Colon (tissue), 2 donors: ENCODE measurements around the gene EIF2B5.
"Not testable (repeated sequence)": the region's sequence is repeated elsewhere in the genome, so short reads cannot be mapped to it uniquely, and the experiment has no call there.

Experiments used
- FAIRE-seq: peaks from 2 replicates; lab custom pipeline; 2012; peaks lifted over from hg19 to GRCh38; lab: Jason Lieb, UNC
- donor health status: control.
- donor health status: control.

The EIF2B5 gene

DNA sequence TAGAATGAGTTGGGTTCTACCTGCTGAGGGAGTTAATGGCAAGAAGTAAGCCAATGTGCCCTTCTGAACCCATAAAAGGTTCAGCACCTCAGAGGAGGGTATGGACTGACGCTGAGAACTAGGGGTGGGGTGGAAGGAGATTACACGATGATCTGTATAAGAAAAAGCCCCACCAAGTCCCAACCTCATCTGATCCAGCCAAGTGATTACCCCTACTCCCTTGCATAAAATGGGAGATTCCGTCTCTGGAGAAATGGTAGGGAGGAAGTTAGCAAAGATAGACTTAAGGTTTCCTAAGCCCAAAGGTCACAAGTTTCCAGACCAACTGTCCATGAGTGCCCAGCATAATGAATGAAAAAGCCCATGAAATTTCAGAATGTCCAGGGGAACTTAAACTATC is 12.9 kb downstream of the EIF2B5 start:
- no peak for FAIRE-seq

DNA sequence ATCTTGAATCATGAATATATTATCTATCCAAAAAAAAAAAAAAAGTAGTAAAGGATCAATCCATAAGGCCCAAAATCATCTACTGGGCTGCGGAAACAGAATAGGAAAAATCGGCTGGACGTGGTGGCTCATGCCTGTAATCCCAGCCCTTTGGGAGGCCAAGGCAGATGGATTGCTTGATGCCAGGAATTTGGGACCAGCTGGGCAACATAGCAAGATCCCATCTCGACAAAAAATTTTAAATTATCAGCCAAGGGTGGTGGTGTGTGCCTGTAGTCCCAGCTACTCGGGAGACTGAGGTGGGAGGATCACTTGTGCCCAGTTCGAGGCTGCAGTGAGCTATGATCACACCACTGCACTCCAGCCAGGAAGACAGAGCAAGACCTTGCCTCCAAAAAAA is 14.0 kb downstream of the EIF2B5 start:
- no peak for FAIRE-seq

DNA sequence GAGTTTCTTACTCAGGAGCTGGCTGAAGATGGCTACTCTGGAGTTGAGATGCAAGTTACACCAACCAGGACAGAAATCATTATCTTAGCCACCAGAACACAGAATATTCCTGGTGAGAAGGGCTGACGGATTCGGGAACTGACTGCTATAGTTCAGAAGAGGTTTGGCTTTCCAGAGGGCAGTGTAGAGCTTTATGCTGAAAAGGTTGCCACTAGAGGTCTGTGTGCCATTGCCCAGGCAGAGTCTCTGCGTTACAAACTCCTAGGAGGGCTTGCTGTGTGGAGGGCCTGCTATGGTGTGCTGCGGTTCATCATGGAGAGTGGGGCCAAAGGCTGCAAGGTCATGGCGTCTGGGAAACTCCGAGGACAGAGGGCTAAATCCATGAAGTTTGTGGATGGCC is 14.6 kb downstream of the EIF2B5 start:
- FAIRE-seq, result not testable (repeated sequence)

DNA sequence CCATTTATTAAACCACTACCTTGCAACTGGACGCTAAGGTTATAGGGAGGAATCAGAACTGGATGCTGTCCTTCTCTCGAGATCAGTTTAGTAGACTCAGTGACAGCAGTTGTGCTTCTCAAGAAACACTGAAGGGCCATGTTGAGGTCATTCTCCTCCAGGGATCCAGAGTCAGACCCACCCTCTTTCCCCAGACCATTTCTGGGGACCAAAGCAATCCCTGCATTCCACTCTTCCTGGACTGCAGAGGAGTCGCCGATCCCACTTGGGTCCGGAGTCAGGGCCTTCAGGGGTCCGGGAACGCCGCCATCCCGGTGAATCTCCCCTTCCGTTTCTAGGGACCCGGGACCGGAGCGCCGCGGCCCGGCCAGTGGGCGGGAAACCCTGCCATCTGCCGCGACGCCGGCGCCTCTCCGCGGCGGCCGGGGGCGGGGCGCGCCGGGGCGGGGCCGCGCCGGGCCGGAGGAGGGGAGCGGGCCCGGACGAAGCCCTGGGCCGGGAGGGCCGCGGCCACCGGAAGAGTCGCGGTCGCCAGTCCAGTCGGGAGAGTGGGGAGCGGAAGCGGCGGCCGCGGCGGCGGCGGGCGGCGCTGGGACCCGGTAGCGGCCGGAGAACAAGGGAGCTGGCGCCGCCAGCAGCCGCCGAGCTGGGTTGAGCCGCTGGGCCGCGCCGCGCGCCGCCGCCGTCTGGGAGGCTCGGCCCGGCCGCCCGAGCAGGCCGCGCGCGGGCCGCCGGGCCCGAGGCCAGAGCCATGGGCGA is 19.9 kb downstream of the EIF2B5 start, which contains the start of gene DVL3:
TSS of gene DVL3 (plus strand) at position 493 of the 759 bp plus-strand sequence. CDS start at position 752, 259 bp downstream.
- no peak for FAIRE-seq

DNA sequence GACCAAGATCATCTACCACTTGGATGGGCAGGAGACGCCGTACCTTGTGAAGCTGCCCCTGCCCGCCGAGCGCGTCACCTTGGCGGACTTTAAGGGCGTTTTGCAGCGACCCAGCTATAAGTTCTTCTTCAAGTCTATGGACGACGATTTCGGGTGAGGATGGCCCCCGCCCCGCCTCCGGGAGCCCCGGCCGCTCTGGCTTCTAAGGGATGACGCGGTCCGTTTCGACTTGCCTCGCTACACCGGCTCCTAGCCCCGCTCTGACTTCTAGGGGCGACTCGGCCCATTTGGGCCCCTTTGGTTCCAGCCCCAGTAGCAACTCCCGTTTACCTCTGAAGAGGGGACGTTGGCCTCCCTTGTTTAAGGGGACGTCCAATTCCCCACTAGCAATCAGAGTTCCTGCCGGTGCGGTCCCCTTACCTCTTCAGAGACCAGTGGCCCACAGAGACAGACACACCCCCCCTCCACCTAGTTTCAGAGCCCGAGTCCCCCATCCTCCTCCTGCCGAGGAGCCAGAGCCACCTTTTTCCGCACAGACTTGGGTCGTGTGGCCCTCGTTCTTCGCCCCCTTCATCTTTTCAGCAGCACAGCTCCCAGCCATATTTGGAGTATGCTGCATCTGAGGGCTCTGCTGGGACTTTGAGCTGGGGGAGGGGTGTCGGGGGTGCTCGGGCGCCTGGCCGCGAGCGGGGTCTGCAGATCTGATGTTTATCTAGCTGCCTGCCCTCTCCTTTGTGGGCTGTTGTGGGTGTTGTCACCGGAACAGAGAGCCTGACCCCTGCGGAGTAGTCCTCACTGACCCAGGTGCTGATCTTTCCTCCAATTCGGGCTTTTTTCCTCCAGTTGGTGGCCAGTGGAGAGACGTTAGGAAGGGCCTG is 20.7 kb downstream of the EIF2B5 start:
- no peak for FAIRE-seq

DNA sequence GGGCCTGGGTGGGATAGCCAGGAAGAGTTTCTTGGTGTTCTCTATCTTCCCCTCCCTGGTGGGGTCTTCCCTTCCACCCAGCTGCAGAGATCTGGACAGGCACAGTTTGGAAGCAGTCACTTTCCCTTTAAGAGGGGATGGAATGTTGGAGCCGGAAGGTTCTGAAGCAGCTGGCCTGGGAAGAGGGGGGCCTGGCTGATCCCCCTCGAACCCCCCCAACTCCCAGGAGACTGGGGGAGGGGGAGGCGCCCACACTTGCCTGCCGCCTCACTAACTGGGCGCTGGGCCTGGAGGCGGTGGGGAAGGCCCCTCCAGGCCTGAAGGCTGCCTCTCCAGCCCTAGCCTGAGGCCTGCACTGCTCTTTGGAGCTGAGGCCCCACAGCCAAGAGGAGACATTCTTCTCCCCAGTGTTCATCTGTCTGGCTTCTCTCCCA is 21.4 kb downstream of the EIF2B5 start:
- FAIRE-seq, result no peak

DNA sequence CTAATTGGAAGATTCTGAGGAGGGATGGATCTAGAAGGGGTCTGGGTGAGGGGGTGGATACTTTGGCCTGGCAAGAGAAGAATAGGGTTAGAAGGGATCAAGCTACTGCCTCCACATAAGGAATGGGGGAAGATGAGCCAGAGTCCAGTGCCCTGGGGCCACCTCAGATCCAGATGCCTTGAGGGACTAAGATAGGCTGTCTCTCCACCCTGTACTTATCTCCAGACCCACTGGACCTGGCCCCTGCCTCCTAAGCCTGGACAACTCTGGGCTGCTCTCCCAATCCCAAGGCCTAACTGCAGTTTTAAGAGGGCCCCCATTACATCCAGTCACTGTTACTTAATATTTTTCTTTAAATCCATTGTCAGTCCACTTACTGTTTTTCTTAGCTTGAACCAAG is 22.0 kb downstream of the EIF2B5 start:
- no peak for FAIRE-seq

DNA sequence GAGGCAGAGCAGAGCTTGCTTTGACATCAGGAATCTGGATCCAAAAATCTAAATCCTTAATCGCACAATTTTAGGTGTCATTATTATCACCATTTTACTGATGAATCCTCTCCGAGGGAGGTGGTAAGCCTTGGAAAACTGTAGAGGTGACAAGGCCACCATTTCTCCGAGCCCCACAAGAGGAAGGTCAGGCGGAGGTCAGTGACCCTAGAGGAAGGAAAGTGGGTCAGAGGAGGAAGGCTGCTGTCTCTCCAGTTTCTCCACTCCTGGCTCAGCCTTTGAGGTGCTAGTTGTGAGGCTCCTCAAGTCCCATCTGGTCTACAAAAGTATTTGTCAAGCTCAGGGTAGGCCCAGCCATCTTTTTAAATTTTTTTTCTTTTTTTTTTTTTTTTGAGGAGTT is 23.2 kb downstream of the EIF2B5 start:
- FAIRE-seq, result no peak

DNA sequence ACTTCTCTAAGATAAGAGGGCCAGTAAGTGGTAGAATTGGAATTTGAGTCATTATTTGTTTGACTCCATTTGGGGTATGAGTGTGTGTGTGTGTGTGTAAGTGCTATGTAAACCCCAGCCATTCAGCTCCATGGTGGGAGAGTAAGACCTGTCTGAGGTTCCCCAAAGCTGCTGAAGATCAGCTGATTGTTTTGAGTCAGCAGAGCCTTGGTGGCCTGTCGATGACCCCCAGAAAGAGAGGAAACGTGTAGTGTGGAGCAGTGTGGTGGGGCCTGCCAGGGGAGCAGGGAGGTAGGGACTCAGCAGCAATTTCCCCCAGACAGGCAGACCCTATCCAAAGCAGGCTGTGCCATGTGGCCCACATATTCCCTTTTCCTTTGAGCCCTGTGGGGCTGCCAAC is 25.3 kb downstream of the EIF2B5 start:
- no peak for FAIRE-seq

DNA sequence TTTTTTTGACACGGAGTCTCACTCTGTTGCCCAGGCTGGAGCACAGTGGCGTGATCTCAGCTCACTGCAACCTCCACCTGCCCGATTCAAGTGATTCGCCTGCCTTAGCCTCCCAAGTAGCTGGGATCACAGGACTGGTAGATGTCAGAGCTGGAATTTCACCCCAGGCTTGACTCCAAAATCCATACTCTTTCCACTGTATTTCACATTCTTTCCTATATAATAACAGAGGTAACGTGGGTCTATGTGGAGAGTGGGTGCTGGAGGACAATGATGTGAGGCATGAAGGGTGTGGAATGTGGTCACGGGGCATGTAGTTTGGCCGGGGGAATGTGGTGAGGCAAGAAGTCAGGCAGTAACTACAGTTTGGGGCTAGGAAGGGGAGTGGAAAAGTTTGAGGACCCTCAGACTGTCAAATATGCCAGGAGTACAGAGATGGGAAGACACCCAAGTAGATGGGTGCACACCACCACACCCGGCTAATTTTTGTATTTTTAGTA is 27.5 kb downstream of the EIF2B5 start:
- FAIRE-seq, result not testable (repeated sequence)

DNA sequence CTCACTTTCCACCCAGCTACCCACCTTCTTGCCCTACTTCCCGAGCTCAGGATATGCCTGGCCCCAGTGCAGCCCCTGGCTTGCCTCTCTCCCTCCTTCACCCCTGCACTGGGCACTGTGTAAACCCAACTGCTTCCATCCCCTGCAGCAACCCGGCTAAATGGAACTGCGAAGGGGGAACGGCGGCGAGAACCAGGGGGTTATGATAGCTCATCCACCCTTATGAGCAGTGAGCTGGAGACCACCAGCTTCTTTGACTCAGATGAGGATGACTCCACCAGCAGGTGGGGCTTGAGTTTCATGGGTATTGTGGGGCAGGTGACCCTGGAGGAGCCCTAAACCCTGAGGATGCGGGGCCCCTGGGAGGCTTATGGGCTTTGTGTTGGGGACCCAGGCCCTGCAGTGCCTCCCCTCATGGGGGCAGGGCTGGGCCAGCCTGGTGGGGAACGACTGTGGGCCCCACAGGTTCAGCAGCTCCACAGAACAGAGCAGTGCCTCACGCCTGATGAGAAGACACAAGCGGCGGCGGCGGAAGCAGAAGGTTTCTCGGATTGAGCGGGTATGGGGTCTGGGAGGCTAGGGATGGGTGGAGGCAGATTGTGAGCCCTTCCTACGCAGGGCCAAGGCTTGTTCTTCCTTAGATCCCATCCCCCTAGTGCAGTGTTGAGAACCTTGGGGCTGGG is 29.6 kb downstream of the EIF2B5 start:
- FAIRE-seq, result no peak

DNA sequence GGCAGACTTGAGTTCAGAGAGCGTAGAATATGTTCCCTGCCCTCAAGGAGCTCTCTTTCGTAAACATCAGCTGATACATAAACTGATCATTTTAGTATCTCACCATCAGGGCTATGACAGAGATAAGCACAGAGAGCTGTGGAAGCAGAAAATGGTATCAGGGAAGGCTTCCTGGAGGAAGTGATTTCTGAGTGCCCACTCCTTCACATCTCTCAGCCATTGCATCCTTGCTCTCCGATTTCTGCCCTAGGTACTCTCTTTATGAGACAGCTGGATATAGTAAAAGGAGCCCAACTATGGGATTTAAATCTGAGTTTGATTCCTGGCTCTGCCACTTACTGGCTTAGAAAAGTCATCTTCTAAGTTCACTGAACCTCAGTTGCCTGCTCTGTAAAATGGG is 30.4 kb downstream of the EIF2B5 start:
- no peak for FAIRE-seq

DNA sequence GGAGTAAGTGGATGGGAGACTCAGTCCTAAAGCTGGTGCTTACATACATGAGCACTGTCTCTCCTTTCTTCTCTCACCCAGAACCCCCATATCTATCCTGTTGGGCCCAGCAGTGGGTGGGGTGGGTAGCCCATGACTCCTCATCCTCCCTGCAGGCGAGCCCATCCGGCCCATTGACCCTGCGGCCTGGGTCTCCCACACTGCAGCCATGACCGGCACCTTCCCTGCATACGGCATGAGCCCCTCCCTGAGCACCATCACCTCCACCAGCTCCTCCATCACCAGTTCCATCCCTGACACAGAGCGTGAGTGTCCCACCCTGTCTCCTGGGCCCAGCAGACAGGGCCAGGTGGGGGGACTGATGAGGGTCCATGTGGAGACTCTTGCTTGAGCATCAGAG is 31.5 kb downstream of the EIF2B5 start:
- no peak for FAIRE-seq

DNA sequence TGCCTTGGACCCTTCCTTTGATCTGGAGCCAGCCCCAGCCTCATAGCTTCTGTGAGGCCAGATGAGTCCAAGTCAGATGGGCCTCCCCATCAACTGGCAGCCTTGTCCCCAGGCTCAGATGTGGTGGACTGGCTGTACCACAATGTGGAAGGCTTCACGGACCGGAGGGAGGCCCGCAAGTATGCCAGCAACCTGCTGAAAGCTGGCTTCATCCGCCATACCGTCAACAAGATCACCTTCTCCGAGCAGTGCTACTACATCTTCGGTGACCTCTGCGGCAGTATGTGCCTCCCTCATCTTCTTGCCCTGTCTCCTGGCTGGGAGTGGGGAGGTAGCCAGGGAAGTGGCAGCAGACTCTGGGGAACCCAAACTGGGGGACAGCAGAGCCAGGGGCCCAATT is 32.6 kb downstream of the EIF2B5 start:
- no peak for FAIRE-seq

DNA sequence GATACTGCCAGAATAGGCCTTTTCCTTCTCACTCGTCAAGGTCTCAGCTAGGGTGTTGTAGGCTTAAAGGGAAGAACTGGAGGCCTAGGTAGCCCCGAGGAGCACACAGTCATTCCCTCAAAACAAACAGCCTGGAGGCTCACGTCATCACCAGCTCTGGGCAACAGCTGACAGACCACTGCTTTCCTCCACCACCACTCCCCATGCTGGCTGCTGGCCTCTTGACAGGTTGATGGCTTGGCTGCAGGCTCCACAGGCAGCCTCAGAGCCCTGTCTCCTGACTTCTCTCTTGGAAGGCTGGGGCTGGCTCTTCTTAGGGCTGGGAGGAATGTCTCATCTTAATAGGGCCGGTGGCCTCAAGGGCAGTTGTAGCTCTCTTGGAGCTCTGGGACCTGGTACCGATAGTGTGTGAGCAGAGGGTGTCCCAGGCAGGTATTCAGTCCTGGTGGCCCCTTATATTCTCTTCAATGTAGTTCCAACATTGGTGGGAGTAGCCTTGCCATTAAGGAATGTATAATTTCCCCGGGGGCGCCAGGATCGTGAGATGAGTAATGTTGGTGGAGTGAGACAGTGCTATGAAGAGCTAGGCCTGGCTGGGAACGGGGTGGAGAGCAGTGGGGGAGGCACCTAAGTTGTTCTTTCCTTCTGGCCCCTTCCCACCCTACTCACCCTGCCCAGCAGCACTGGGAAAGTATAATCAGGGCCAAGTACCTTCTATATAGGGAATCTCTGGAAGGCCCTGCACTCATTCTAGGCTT is 33.4 kb downstream of the EIF2B5 start:
- FAIRE-seq, result no peak

DNA sequence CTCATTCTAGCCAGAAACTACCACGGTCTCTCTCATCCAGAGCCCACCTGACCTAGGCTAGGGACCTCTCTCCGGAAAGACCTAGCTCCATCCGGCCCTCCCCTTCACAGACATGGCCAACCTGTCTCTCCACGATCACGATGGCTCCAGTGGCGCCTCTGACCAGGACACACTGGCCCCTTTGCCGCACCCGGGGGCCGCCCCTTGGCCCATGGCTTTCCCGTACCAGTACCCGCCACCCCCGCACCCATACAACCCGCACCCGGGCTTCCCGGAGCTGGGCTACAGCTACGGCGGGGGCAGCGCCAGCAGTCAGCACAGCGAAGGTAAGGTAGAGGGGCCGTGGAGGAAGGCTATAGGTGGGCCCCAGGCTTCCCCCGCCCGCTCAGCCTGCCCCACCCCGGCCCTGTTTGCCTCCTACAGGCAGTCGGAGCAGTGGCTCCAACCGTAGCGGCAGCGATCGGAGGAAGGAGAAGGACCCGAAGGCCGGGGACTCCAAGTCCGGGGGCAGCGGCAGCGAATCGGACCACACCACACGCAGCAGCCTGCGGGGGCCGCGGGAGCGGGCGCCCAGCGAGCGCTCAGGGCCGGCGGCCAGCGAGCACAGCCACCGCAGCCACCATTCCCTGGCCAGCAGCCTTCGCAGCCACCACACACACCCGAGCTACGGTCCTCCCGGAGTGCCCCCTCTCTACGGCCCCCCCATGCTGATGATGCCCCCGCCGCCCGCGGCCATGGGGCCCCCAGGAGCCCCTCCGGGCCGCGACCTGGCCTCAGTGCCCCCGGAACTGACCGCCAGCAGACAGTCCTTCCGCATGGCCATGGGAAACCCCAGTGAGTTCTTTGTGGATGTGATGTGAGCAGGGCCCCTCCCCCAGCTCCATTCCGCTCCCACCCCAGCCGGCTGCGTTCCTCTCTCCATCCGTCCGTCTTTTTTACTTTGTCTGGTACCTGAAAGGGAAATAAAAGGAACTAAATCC is 35.0 kb downstream of the EIF2B5 start:
- no peak for FAIRE-seq

DNA sequence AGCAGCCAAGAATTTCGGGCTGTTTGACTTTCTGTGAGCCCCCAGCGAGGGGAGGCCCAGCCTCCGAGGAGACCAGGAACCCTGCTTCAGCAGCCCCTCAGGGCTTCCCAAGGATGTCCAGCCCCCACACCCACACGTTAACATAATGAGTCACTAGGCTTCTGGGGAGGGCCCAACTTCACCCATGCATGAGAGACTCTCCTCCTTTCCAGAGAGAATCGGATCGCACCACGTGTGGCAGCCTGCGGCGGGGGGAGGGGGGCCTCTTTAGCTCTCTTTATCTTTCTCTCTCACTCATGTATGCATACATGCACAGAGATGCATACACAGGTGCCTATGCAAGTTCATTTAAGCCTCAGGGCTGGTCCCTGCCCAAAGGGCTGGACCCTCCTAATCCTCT is 36.4 kb downstream of the EIF2B5 start:
- no peak for FAIRE-seq

DNA sequence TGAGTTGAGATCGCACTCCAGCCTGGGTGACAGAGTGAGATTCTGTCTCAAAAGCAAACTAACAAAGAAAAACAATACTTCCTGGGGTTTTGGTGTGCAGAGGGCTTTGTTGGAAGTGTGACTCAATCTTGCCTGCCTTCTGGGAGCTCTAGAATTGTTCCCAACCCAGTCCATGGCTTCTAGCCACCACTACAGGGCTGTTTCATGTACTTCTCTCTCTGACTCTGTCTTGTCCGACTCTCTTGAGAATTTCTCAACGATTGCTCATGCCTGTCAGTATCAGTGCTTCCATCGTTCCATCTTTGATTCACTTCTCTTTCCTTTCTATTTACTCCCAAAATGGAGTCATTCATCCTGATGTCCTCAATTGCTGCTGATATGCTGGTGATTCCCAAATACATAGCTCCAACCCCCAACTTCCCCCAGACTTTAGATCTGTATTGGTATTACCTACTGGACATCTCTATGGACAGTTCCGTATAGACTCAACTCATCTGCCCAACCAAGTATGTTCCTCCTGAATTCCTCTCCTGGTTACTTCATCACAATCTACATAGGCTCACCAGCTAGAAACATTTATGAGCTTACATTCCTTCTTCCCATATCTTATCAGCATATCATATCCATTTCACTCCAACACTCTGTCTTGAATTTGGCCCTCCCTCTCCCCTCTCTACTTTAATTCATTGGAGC is 37.7 kb downstream of the EIF2B5 start:
- FAIRE-seq, result no peak

DNA sequence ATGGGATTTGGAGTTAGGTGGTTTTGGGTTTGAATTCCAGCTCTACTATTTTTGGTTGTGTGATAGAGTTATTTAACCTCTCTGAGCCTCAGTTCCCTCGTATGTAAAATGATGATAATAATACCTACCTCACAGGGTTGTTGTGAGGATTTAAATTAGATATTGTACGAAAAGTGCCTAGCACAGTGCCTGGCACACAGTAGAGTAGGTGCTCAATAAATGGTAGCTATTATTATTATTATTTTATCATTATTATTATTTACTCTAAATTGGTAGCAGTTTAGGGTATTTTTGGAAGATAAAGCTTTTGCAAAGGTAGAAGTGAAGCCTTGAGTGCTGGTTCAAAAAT is 38.2 kb downstream of the EIF2B5 start:
- FAIRE-seq, result no peak

DNA sequence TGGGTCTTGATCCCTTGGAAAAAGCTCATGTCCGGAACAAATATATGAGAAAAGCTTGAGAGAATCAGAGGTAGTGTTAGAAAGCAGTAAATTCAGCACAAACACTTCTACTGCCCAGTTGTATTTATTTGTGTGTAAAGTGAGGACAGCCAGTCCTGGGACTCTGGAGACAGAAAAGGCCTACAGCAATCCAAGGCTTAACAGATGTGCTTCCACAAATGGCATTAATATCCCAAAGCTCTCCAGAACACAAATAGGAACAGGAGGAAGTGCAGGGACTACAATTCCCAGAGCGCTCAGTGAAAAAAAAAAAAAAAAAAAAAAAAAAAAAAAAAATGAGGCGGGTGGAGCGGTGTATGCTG is 39.1 kb downstream of the EIF2B5 start:
- no peak for FAIRE-seq
